Effector CD8-positive, alpha-beta T cell (primary cell): Measurements from ENCODE around the gene ZBTB20.

ENCODE experiments used
- DNase-seq: peaks from one replicate; lab custom pipeline; 2025; lab: John Stamatoyannopoulos, UW

ZBTB20 gene

DNA sequence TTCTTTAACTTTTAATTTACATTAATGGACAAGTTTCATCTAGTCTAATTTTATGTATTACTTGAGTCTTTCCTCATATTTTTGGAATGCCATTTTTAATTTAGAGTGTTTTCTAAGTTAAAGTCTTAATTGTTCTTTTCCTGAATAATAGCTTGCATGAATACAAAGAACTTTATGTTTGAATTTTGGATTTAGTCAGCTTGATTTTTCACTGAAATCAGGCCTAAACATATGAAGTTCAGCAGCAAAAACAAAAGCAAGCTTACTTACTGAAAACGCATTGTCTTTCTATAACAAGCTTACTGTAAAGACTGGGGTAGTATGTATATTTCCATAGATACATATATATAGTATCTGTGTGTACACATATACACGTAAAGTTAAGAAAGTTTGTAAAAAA lies 126.0 kb downstream of the ZBTB20 start:
- DNase-seq: no peak

DNA sequence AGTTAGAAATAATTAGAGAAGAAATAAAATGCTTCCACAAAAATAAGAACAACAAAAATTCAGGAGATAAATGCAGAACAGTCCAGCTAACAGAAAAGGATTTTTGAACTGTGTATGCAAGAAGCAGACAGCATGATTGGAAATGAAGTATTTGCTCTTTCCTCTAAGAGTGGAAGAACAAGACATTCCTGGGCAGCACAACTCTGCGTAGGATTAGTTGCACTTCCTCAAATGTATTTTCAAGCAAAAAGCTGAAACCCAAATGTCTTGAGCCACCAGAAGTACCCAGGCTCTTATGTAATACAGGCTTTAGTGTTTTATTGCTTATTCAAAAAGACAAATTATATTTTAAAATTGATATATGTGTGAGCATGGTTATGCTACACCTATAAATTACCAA lies 127.2 kb downstream of the ZBTB20 start:
- DNase-seq: no peak

DNA sequence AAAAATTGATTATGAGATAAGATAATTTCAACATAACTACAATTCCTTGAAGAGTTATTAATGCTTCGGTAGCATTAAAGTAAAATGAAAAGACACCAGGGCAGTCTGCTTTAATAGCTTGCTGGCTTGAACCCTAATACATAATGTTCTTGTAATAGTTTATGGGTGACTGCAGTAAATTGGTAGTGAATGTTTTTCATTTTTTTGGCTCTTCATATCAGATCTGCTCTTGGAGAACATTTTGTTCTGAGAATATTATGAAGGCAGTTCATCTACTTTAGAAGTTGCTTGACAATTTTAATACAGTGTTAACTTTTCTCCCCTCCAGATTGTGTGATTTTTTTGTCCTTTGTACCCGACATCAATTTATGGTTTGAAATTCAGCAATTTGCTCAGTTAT lies 128.4 kb downstream of the ZBTB20 start:
- no peak for DNase-seq

DNA sequence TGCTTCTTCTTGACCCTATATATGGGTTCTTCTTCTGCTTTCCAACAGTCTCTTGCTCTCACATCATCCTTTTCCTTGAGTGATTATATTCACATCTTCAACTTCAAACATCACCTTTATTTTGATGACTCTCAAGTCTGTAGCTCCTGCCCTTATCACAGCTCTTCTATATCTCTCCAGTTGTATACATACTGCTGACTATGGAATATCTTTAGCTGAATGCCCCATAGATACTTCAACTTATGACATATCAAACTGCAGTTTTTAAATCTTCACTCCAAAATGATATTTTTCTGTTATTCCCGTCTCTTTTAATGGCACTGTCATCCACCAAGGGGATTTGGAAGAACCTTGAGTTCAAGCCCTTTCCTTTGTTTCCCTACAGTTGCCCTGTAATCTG lies 139.1 kb downstream of the ZBTB20 start:
- no peak for DNase-seq

DNA sequence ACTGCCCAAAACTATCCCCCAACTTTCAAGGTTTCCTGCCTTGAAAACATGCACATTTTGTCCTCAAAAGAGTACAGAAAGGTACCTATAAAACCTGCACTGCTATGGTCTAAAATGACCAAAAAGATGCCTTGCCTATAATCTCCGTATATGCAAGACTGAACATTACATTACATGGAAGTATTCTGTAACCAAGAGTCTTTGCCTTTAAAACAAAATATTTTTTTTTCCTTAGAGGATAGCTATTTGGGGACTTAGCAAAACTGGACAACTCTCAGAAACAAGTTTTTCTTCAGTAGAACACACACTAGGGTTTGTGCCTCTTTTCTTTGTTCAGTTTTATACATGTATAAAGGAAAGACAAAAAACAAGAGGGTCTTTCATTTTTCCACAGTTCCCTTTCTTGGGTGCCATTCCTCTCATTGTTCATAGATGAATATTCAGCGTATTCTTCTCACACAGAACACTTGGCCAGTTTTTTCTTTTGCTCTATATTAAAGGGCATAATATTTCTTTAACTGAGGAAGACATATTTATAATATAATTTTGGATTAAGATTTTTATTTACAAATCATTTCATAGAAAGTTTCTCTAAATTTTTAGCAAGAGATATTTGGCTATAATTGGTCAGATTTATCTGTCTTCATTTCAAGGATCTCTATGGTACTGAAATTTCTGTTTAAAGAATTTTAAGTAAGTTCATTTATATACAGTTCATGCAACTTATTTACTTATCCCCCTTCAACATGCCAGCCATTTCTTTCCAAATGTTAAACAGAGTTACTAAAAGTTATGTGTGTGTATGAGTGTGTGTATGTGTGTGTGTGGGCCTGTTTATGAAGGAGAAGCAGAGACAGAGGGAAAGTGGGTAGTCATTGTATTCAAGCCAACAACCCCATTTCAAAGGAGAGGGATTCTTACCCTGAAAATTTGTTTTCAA lies 142.6 kb downstream of the ZBTB20 start:
- DNase-seq: no peak

DNA sequence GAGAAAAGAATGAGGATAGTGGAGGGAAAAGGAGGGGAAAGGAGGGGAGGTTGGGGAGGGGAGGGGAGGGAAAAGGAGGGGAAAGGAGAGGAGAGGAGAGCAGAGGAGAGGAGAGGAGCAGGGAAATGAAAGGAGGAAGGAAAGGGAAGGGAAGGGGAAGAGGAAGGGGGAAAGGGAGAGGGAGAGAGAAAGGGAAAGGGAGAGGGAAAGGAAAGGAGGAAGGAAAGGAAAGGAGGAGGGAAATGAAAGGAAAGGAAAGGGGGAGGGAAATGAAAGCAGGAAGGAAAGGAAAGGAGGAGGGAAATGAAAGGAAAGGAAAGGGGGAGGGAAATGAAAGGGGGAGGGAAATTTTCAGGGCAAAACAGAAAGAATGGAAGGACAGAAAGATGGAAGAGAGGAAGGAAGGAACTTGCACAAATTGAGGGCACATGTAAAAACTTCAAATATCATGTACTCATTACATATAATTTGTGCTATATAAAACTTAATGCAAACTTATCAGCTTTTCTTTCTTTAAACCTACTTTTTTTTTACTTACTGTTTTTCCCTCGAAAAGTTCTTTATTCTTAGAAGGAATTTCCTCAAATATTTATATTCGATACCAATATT lies 148.0 kb downstream of the ZBTB20 start:
- DNase-seq: no peak

DNA sequence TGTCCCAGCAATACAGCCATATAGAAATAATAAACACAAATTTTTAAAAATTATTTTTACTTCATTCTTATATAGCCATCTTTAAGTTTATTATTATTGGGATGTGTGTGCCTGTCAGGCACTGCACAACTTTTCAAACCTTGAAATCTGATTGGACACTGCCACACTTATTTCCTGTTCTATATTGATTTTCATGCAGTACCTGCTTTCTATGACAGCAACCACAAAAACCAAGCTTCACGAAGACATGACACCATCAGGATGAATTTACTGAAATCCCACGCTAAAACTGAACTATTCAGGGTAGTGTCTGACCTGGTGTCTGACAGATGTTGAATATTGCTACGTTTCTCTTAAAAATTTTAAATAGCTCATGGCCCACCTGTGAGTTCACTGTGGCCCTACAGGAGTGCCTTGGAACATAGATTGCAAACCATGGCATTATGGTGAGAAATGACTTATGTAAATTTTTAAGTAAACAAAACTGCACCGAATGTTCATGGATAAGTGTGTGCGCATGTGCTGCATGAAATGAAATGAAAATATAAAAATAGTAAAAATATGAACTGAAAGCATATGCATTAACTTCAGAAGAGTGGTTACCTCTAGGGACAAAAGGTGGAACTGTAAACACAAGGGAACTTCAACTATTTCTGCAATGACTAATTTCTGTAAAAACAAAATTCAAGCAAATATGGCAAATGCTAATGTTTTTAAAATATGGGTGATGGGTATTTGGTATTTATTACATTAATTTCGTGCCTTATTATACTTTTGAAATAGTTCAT lies 152.3 kb downstream of the ZBTB20 start:
- no peak for DNase-seq

DNA sequence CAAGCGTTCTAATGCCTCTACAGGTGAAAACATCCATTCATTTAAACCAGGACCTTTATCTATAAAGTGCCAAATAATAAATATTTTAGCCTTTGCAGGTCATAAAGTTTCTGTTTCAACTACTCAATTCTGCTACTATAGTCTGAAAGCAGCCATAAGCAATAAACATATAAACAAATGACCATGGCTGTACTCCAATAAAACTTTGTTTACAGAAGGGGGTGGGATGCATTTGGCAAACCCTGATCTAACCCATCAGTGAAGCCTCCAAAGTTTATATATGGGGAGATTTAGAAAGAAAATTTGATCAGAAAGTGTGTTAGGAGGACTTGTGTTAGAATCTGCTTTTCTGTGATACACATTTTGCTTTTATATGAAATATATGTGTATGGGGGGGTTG lies 161.3 kb downstream of the ZBTB20 start:
- DNase-seq: no peak

DNA sequence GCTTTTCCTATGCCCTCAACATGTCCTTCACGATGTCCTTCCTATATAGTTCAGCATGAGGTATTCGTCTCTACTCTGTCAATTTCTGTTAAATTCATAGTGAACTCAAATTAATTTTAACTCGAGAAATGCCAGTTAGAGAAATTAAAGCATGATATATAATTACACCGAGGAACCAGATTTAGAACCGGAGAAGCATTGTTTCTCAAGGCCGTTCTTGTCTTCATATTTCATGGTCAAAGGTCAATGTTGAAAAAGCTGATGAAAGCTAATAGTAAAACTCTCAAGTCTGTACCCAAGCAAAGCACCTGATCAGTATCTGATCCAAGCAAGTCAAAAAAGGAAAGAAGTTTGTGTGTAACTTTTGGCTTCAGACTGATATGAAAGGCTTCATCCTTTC lies 163.8 kb downstream of the ZBTB20 start:
- DNase-seq: no peak

DNA sequence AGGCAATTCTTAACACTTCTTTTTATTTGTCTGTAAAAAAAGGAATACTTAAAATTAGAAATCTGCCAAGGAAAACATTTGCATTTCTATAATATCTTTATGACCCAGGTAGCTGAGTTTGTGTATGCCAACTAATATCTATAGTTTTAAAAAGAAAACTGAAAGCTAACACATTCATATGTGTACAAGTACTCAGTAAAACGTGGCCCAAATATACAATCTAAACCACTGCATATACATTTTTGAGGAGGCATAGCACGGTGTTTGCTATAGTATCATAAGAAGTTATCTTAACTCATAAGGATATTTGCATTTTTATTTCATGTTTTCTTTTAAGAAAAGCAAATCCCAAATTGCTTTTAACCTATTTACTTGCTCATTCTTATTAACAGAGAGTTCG lies 172.7 kb downstream of the ZBTB20 start:
- no peak for DNase-seq

DNA sequence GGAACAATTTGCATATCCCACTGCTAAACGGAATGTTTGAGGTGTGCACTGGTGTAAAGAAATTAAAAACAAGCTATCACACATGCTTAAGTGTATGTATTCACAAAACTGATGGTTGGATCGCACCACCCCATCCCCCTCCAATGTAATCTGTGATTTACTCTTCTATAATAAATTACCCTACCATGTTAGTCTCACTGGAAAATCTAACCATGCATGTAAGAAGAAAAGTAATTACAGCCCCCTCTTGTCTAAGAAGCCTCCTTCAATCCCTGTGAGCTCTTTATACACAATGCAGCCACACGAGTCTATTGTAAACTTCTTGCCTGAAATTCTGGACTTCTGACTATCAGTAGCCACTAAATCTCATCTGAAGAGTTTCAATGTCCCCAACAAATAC lies 173.6 kb downstream of the ZBTB20 start:
- DNase-seq: no peak

DNA sequence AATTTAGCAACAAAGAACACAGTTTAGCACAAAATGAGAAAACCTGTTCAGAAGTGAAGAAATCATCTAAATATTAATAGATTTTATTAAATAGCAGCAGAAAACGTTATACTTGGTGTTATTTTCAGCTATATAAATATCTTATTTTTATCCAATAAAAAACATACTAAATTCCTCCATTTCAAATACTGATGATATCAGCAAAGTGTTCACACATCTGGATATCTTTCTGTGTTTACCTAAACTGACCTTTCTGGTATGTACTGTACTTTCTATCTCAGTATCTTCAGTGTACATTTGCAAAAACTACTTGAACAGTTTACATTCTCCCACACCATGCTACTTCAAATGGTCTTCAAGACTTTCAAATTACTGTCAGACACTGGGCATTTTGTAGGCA lies 179.9 kb downstream of the ZBTB20 start:
- no peak for DNase-seq

DNA sequence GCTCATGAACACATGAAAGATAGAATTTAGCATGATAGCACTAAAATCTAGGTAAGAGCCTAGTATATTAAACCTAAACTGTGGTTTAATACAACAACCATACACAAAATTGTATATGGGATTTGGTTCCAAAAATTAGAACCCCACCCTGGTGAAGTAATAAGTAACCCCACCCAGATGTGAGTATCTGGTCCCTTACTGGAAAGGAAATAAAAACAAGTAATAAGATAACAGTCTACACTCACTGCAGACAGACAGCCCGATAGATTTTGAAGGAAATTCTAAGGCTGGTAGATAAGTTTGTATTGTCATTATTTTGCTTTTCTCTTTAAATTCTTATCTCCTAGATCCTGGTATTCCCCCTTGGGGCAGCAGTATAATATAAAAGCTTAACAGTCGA lies 184.9 kb downstream of the ZBTB20 start:
- DNase-seq: no peak

DNA sequence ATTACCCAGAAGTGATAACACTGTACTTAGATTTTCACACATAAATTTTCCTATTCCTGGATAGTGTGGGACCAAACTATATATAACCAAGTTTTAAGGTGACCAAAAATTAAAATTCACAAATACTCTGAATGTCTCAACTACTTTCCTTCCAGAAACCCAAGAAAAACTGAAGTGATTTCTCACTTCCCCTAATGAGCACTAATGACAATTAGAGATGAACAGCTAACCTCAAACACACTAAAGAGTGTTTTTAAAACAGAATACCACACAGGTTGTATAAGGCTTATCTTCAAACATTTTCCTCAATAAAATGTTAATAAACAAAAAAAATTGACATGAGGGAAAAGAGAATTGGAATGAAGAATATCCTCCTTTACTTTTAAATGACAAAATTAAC lies 188.2 kb downstream of the ZBTB20 start:
- no peak for DNase-seq

DNA sequence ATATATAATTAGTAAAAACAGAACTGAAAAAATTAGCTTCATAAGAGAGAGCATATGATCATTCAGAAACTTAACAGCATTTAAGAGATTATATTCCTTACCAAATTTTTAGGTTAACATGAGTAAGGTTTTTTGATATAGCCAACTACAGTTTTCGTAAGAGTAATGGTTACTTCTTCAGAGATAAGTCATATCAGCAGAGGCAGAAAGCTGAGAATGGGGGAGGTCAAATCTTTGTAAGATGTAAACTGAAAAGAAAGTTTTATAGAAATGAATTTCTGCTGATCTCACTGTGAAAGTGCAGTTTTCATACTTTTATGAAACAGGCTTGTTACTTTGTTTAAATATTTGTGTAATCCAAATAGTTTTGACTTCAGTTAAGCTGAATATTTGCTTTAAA lies 193.3 kb downstream of the ZBTB20 start:
- no peak for DNase-seq

DNA sequence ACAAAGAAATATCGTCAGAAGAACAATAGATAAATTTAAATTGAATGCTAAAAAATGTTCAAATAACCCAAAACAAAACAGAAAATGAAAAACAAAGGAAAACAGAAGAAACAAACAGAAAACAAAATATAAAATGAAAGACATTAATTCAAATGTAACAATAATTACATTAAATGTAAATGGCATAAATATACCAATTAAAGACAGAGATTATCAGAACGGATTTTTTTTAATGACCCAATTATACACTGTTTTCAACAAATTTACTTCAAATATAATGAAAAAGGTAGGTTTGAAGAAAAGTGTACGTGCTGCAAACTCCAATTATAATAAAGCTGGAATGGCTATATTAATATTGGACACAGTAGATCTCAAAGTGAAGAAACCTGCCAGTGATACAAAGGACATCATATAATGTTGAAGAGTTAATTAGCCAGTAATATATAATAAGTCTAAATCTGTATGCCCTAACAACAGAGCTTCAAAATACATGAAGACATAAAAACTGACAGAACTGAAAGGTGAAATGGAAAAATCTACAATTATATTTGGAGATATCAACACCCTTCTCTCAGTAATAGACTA lies 193.8 kb downstream of the ZBTB20 start:
- DNase-seq: no peak

DNA sequence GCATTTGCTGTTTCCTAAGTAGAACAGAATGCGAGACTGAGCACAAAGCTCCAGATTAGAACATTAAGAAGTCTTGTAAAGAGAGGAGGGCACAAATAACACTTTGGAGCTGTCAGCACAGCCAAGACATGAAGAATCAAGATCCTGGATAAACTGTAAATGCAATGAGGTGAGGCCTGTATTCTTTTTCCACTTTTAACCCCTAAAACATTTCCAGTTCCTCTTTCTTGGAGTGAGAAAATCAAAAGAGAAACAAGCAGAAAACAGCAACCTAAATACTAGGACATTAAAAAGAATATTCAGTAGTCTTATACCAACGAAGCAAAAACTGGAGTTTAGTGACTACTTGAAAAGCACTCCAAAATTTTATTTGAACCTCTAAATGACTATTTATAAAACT lies 204.3 kb downstream of the ZBTB20 start:
- DNase-seq: no peak

DNA sequence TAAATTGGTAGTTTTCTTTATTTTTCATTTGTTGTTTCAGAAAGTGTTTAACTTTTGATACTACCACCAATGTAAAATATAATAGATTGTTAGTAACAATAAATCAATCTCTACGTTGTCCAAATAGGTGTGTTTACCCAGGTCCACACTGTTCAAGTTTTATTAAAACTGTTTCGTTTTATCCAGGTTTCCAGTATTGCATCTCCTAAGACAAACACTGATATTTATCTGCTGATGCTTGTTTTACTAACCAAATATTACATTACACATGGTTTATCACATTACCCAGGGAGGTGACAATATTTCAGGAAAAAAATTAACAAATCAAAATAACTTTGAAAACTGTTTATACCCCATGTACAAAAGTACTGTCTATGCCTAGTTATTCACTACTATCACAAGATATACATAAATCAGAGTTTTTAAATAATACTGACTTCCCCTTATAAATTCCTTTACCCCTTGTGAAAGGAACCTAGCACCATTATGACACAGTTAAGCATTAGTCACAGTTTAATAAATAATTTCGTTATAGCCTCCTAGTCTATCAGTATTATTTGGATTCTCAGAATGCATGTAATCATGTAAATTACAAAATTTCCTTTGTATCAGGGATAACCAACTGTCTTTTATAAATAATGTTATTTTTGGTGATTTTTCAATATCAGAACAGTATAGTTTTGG lies 205.3 kb downstream of the ZBTB20 start:
- DNase-seq: no peak

DNA sequence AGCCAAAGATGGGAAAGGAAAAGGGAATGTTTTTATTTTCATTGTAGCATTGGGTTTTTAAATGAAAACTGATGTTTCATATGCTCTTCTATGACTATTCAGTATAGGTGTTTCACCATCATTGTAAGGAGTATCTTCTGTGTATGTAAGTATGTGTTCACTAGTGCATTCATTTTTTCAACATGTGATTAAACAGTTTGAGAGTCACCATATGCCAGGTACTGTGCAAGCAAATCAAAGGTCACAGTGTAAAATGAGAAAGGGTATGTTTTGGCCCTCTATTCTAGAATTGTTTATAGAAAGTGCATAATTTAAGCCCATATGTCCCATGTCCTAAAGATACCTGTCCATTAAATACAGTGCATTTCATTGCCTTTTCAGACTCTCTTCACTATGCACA lies 207.2 kb downstream of the ZBTB20 start:
- no peak for DNase-seq

DNA sequence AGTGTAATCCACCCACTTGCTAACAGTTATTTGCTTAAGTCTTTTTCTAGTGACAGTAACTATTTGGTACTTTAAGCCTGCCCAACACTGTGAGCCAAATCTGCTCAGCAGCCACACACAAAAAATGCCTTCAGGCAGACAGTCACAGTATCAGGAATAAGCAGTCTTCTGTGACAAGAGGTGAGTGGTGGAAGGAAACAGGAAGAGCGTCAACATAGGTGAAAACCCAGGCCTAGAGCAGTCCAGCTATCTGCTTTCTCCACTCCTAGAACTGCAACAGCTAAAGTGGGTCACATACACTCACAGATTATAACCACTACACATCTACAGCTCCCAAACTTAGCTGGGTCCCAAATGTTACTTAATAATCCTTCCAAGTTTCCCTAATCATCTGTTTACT lies 213.7 kb downstream of the ZBTB20 start:
- DNase-seq: no peak

DNA sequence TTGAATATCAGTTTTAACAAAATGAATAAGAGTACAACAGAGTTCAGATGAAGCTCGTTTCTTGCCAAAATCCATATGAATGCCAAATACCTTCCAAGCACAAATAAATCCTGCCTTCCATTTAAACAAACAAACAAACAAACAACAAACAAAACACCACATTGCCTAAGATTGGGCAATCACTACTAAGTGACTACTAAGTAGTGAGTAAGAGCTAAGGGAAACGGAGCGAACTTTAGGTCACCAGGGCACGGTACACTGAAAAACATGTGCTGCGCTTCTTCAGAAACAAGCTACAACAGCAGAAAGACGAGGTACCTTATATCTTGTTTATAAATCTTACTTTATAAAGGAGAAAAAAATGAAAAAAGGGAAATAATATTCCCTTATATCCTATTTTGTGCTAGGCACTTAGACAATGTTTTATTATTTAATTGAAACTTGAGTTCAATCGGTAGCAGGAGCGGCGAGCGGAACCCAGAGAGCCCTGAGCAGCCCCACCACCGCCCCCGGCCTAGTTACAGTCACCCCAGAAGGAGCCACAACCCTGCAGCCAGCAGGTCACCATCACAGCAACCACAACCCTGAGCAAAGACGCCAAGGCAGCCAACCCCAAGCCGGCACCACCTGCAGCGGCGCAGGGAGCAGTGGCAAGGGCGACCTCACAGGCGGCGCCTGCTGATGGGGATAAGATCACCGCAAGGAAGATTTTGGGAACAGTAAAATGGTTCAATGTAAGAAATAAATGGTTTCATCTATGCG lies 216.9 kb downstream of the ZBTB20 start:
- DNase-seq: no peak
